Breast epithelium (tissue), 3 donors: ENCODE results near the gene AFG1L.

Experiments
- POLR2A ChIP-seq: fragments of 450-650 bp; IDR thresholded peaks from one replicate; pipeline ENCODE4 v1.6.1; 2016; ENCODE audit warnings: antibody characterized with exemption, mild to moderate bottlenecking, moderate library complexity
- POLR2AphosphoS5 ChIP-seq, 3 donors: sonication (generic); formaldehyde crosslinking; IDR thresholded peaks; one replicate each; pipeline ENCODE4 v1.6.1; 2017; ENCODE audit warnings: antibody characterized with exemption in 3 of 3
- TF ChIP-seq, protein P1 (sequence below), 3 donors: fragments of 450-650 bp; IDR thresholded peaks; one replicate each; pipeline ENCODE4 v1.5.1; 2016 to 2017; ENCODE audit warnings: antibody characterized with exemption in 3 of 3, mild to moderate bottlenecking in 3 of 3, moderate library complexity in 3 of 3

DNA sequence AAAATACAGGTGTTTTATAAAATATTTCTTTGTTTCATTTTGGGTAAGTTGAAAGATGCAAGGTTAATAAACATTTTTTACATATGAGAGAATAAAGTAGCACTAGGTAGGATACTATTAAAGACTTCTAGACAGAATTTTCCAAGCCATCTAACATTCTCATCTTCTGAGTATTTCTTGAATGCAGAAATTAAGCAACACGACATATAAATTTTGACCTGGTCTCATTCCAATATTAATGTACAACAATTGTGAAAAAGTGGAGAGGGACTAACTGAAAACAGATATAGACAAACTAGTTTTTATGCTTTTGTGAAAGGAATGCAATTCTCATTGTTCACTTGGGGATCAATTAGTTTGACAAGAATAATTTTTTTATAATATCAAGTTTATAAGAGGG, 254.4 kb downstream of the AFG1L start:
- no peak for TF ChIP-seq POLR2AphosphoS5 (IDR thresholded peaks at IDR 0.05)
- TF ChIP-seq POLR2A: no peak
- TF ChIP-seq, protein P1, sequence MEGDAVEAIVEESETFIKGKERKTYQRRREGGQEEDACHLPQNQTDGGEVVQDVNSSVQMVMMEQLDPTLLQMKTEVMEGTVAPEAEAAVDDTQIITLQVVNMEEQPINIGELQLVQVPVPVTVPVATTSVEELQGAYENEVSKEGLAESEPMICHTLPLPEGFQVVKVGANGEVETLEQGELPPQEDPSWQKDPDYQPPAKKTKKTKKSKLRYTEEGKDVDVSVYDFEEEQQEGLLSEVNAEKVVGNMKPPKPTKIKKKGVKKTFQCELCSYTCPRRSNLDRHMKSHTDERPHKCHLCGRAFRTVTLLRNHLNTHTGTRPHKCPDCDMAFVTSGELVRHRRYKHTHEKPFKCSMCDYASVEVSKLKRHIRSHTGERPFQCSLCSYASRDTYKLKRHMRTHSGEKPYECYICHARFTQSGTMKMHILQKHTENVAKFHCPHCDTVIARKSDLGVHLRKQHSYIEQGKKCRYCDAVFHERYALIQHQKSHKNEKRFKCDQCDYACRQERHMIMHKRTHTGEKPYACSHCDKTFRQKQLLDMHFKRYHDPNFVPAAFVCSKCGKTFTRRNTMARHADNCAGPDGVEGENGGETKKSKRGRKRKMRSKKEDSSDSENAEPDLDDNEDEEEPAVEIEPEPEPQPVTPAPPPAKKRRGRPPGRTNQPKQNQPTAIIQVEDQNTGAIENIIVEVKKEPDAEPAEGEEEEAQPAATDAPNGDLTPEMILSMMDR (IDR thresholded peaks at IDR 0.05): no peak
